ENCODE results near the gene CCR3.

The CCR3 gene

GRCh38 chr3:46299608-46300460 lies 57.6 kb downstream of the CCR3 start:
- no peak for DNase-seq

- DNase-seq = no peak
These were observed 58.2 kb downstream of the CCR3 start for GRCh38 chr3:46300461-46300789.

DNA sequence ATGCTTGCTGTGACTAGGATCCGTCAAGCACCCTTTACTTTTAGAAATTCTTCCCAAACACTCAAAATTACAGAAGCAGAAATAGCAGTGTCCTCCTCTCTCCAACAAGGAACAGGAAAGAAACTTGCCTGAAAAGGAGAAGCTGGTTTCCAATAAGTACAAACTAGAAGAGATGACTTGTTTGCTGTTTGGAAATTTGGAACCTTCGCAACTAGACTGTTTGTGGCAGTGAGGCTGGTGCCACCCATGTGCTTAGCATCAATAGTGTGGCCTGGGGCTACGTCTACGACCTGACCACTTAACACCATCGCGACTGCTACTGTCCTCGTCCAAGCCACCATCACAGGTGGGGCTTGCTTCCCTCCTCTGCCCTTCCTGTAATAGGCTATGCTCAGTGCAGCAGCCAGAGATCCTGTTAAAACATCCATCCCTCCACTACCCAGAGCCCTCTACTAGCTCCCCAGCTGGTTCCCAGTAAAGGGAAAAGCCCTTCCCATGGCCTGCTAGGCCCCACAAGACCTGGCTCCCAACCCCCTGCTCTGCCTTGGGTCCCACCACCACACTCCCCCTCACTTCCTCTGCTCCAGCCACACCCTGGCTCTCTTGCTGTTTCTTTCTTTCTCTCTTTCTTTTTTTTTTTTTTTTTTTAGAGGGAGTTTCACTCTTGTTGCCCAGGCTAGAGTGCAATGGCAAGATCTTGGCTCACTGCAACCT lies 59.0 kb downstream of the CCR3 start:
- DNase-seq = no peak

- DNase-seq = no peak
These were observed 61.0 kb downstream of the CCR3 start for GRCh38 chr3:46303240-46303639.

GRCh38 chr3:46304739-46305138 lies 62.5 kb downstream of the CCR3 start:
- DNase-seq = no peak

DNA sequence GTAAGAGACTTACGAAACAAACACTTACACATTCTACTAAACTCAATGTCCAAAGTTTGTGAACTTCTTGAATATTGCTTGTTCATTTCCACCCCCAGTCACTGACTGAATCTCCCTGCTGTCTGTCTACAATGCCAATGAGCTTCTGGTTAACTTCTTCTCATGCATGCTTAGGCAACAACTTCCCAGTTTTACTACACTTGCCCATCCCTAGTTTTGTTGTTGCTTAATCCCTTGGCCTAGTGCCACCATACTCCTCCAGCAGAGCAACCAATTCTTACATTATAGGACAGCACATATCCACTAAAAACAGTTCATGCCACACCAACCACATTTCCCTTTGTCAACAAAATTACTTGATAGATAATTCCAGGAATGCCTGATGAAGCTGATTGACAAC lies 70.7 kb downstream of the CCR3 start:
- no peak for DNase-seq

- no peak for DNase-seq
These were observed 72.3 kb downstream of the CCR3 start for GRCh38 chr3:46314517-46314916.

- no peak for DNase-seq
These were observed 73.9 kb downstream of the CCR3 start for GRCh38 chr3:46316206-46316605.
